Stimulated activated naive CD8-positive, alpha-beta T cell treated with anti-CD3 and anti-CD28 coated beads, Interleukin-15, amount 100 ng/mL, for 72 hours (primary cell): ENCODE measurements around the gene RALGAPA1.

Source experiments
- ATAC-seq: fragments of 150-1000 bp; cut with Tn5 transposase; 2 replicates; pipeline ENCODE4 v1.10.0; 2021; ENCODE audit warnings: mild to moderate bottlenecking, moderate library complexity
- DNase-seq, 2 donors: peaks; one replicate each; pipeline ENCODE4 v3.0.0; 2021 to 2022
- H3K27ac Mint-ChIP-seq, 2 donors: one replicate each; pipeline ENCODE4 v1.8.0; 2022; ENCODE audit warnings: mild to moderate bottlenecking in 2 of 2, mixed read lengths in 2 of 2, moderate library complexity in 2 of 2
- H3K27me3 Mint-ChIP-seq: one replicate; pipeline ENCODE4 v1.8.0; 2022; ENCODE audit warnings: mixed read lengths
- H3K4me1 Mint-ChIP-seq: one replicate; pipeline ENCODE4 v1.8.0; 2022; ENCODE audit warnings: mild to moderate bottlenecking, mixed read lengths
- H3K4me3 Mint-ChIP-seq, 2 donors: one replicate each; pipeline ENCODE4 v1.8.0; 2022; ENCODE audit warnings: mild to moderate bottlenecking in 2 of 2, mixed read lengths in 2 of 2, moderate library complexity in 1 of 2
- H3K9me3 Mint-ChIP-seq, 2 donors: one replicate each; pipeline ENCODE4 v1.8.0; 2022; ENCODE audit warnings: mixed read lengths in 2 of 2

Gene RALGAPA1

GRCh38 chr14:35578639-35579038, 230.5 kb downstream of the RALGAPA1 start:
- no peak for DNase-seq
- Mint-ChIP-seq H3K27me3 (no peaks in the 10 kb centered on the region), H3K4me3 (no peak overlapping the region), H3K9me3 (no peaks in the 10 kb centered on the region), H3K27ac (no peak overlapping the region), H3K4me1 (peaks cover 5% of the 10 kb centered on the region)
- no peak for ATAC-seq

GRCh38 chr14:35578135-35578534, 231.0 kb downstream of the RALGAPA1 start:
- no peak overlapping the region for H3K27ac Mint-ChIP-seq
- no peaks in the 10 kb centered on the region for H3K9me3 Mint-ChIP-seq
- no peak for DNase-seq
- H3K4me3 Mint-ChIP-seq = no peak overlapping the region
- H3K27me3 Mint-ChIP-seq = no peaks in the 10 kb centered on the region
- no peak for ATAC-seq
- H3K4me1 Mint-ChIP-seq = peaks cover 5% of the 10 kb centered on the region

GRCh38 chr14:35576856-35577255, 232.2 kb downstream of the RALGAPA1 start:
- no peaks in the 10 kb centered on the region for H3K9me3 Mint-ChIP-seq
- no peak overlapping the region for H3K27ac Mint-ChIP-seq
- no peak overlapping the region for H3K4me3 Mint-ChIP-seq
- ATAC-seq (no peak), DNase-seq (no peak)
- H3K27me3 Mint-ChIP-seq = no peaks in the 10 kb centered on the region
- H3K4me1 Mint-ChIP-seq = peaks cover 5% of the 10 kb centered on the region

GRCh38 chr14:35576260-35576659, 232.8 kb downstream of the RALGAPA1 start:
- Mint-ChIP-seq H3K4me3 (no peak overlapping the region), H3K27ac (no peak overlapping the region), H3K27me3 (no peaks in the 10 kb centered on the region), H3K4me1 (peaks cover 5% of the 10 kb centered on the region), H3K9me3 (no peaks in the 10 kb centered on the region)
- ATAC-seq (no peak), DNase-seq (no peak)

- Mint-ChIP-seq H3K27ac (no peak overlapping the region), H3K9me3 (no peaks in the 10 kb centered on the region), H3K27me3 (no peaks in the 10 kb centered on the region), H3K4me3 (no peak overlapping the region), H3K4me1 (no peaks in the 10 kb centered on the region)
- DNase-seq (no peak), ATAC-seq (no peak)
Measured at GRCh38 chr14:35573911-35574310, 235.2 kb downstream of the RALGAPA1 start.

GRCh38 chr14:35571598-35571997, 237.5 kb downstream of the RALGAPA1 start:
- H3K27ac Mint-ChIP-seq = no peak overlapping the region

GRCh38 chr14:35565871-35566464, 243.1 kb downstream of the RALGAPA1 start:
- H3K4me1 Mint-ChIP-seq = no peaks in the 10 kb centered on the region
- H3K27me3 Mint-ChIP-seq = no peaks in the 10 kb centered on the region
- no peak for ATAC-seq
- DNase-seq = no peak
- H3K9me3 Mint-ChIP-seq = no peaks in the 10 kb centered on the region
- no peak overlapping the region for H3K27ac Mint-ChIP-seq
- no peak overlapping the region for H3K4me3 Mint-ChIP-seq

More at GRCh38 chr14:35571598-35571997, 237.5 kb downstream of the RALGAPA1 start:
- Mint-ChIP-seq H3K4me1 (no peaks in the 10 kb centered on the region), H3K4me3 (no peak overlapping the region), H3K9me3 (no peaks in the 10 kb centered on the region), H3K27me3 (no peaks in the 10 kb centered on the region)
- ATAC-seq = no peak
- DNase-seq = no peak

- DNase-seq (no peak), ATAC-seq (no peak)
- no peaks in the 10 kb centered on the region for H3K9me3 Mint-ChIP-seq
- H3K27ac Mint-ChIP-seq = no peak overlapping the region
- H3K4me3 Mint-ChIP-seq = no peak overlapping the region
- H3K27me3 Mint-ChIP-seq = no peaks in the 10 kb centered on the region
- no peaks in the 10 kb centered on the region for H3K4me1 Mint-ChIP-seq
Measured at GRCh38 chr14:35558680-35559079, 250.4 kb downstream of the RALGAPA1 start.

GRCh38 chr14:35557221-35557747, 251.8 kb downstream of the RALGAPA1 start:
- no peak overlapping the region for H3K4me3 Mint-ChIP-seq
- ATAC-seq (no peak), DNase-seq (no peak)
- H3K27me3 Mint-ChIP-seq = no peaks in the 10 kb centered on the region
- no peaks in the 10 kb centered on the region for H3K9me3 Mint-ChIP-seq
- H3K27ac Mint-ChIP-seq = no peak overlapping the region
- no peaks in the 10 kb centered on the region for H3K4me1 Mint-ChIP-seq

GRCh38 chr14:35556548-35556947, 252.5 kb downstream of the RALGAPA1 start:
- no peak for ATAC-seq
- Mint-ChIP-seq H3K9me3 (no peaks in the 10 kb centered on the region), H3K4me3 (no peak overlapping the region), H3K4me1 (no peaks in the 10 kb centered on the region), H3K27ac (no peak overlapping the region), H3K27me3 (no peaks in the 10 kb centered on the region)
- DNase-seq = no peak

GRCh38 chr14:35553808-35554207, 255.3 kb downstream of the RALGAPA1 start:
- H3K27ac Mint-ChIP-seq = no peak overlapping the region
- no peaks in the 10 kb centered on the region for H3K27me3 Mint-ChIP-seq
- H3K4me1 Mint-ChIP-seq = no peaks in the 10 kb centered on the region
- DNase-seq (no peak), ATAC-seq (no peak)
- H3K9me3 Mint-ChIP-seq = no peaks in the 10 kb centered on the region
- no peak overlapping the region for H3K4me3 Mint-ChIP-seq

GRCh38 chr14:35551081-35551480, 258.0 kb downstream of the RALGAPA1 start:
- H3K27me3 Mint-ChIP-seq = no peaks in the 10 kb centered on the region
- no peak overlapping the region for H3K27ac Mint-ChIP-seq
- ATAC-seq (no peak), DNase-seq (no peak)
- H3K9me3 Mint-ChIP-seq = no peaks in the 10 kb centered on the region
- H3K4me1 Mint-ChIP-seq = no peaks in the 10 kb centered on the region
- H3K4me3 Mint-ChIP-seq = no peak overlapping the region

- Mint-ChIP-seq H3K4me1 (no peaks in the 10 kb centered on the region), H3K27ac (no peak overlapping the region), H3K4me3 (no peak overlapping the region), H3K27me3 (no peaks in the 10 kb centered on the region), H3K9me3 (no peaks in the 10 kb centered on the region)
- ATAC-seq = no peak
- no peak for DNase-seq
Measured at GRCh38 chr14:35549551-35549950, 259.5 kb downstream of the RALGAPA1 start.

- no peak overlapping the region for H3K4me3 Mint-ChIP-seq
- H3K27me3 Mint-ChIP-seq = no peaks in the 10 kb centered on the region
- H3K9me3 Mint-ChIP-seq = no peaks in the 10 kb centered on the region
- H3K4me1 Mint-ChIP-seq = no peaks in the 10 kb centered on the region
- DNase-seq (no peak), ATAC-seq (no peak)
- H3K27ac Mint-ChIP-seq = no peak overlapping the region
Measured at GRCh38 chr14:35543006-35543405, 266.1 kb downstream of the RALGAPA1 start.

GRCh38 chr14:35539969-35540368, 269.1 kb downstream of the RALGAPA1 start:
- no peaks in the 10 kb centered on the region for H3K9me3 Mint-ChIP-seq
- ATAC-seq = no peak
- H3K4me3 Mint-ChIP-seq = no peak overlapping the region
- H3K4me1 Mint-ChIP-seq = peaks cover 10% of the 10 kb centered on the region
- H3K27me3 Mint-ChIP-seq = peaks cover 21% of the 10 kb centered on the region
- H3K27ac Mint-ChIP-seq = no peak overlapping the region
- no peak for DNase-seq

- no peak overlapping the region for H3K27ac Mint-ChIP-seq
- H3K4me1 Mint-ChIP-seq = peaks cover 19% of the 10 kb centered on the region
- no peaks in the 10 kb centered on the region for H3K9me3 Mint-ChIP-seq
- no peak for ATAC-seq
- peaks cover 52% of the 10 kb centered on the region for H3K27me3 Mint-ChIP-seq
- H3K4me3 Mint-ChIP-seq = peak overlapping the region; percentile 15 to 84
- DNase-seq = no peak
Measured at GRCh38 chr14:35535483-35536112, 273.5 kb downstream of the RALGAPA1 start.
